IMR-90 (cell line): ENCODE results near the gene DDX24. TPM values are rescaled to one million over a fixed set of nuclear protein-coding genes. Genes with fewer than 3 reads are reported as not detected.

ENCODE experiments used
- ATAC-seq: fragments of 200-7000 bp; cut with Tn5 transposase; 2 replicates; pipeline ENCODE4 v1.9.1; 2020; ENCODE audit warnings: low read depth, mild to moderate bottlenecking, moderate library complexity
- BruUV-seq: library from RNA; stranded (reverse); fragments of 400-500 nt; replicated peaks from 2 replicates; lab custom pipeline; 2021; lab: Mats Ljungman, UMichigan
- CTCF ChIA-PET: fragments of 300-600 bp; formaldehyde crosslinking; extraction: SDS; loops from one replicate; lab custom pipeline; 2021; ENCODE audit warnings: antibody characterized with exemption; lab: Yijun Ruan, JAX
- POLR2A ChIA-PET: fragments of 300-600 bp; sonication (Branson Sonifier 250); formaldehyde crosslinking; loops from one replicate; lab custom pipeline; 2022; ENCODE audit warnings: antibody characterized with exemption; ENCODE audit not compliant: unreplicated experiment; lab: Charles Lee
- DNase-seq: peaks from one replicate; pipeline ENCODE4 v3.0.0; 2013
- H2AFZ ChIP-seq: replicated peaks from 2 replicates; pipeline ENCODE3; 2013; ENCODE audit warnings: low read length, mild to moderate bottlenecking; ENCODE audit not compliant: poor library complexity
- H2AK5ac ChIP-seq: 2 replicates; pipeline ENCODE4 v1.6.1; 2013; ENCODE audit warnings: low read depth, low read length, inconsistent platforms
- H2AK9ac ChIP-seq: replicated peaks from 2 replicates; pipeline ENCODE3; 2013; ENCODE audit warnings: mild to moderate bottlenecking, low read depth, low read length, moderate library complexity; ENCODE audit not compliant: poor library complexity
- H2BK120ac ChIP-seq: 2 replicates; pipeline ENCODE4 v1.6.1; 2013; ENCODE audit warnings: low read depth, low read length, inconsistent platforms
- H2BK15ac ChIP-seq: 3 replicates; pipeline ENCODE4 v1.6.1; 2013; ENCODE audit warnings: low read depth, low read length, inconsistent platforms
- H2BK20ac ChIP-seq: 2 replicates; pipeline ENCODE4 v1.6.1; 2013; ENCODE audit warnings: low read depth, mild to moderate bottlenecking, inconsistent platforms, low read length, moderate library complexity
- H2BK5ac ChIP-seq: 2 replicates; pipeline ENCODE4 v1.6.1; 2013; ENCODE audit warnings: mild to moderate bottlenecking, low read depth, low read length, inconsistent platforms; ENCODE audit not compliant: poor library complexity, severe bottlenecking
- H3K14ac ChIP-seq: replicated peaks from 2 replicates; pipeline ENCODE4 v1.6.1; 2013; ENCODE audit warnings: low read depth, low read length, inconsistent platforms
- H3K18ac ChIP-seq: 2 replicates; pipeline ENCODE4 v1.6.1; 2013; ENCODE audit warnings: low read depth, low read length, control low read depth
- H3K23ac ChIP-seq: 2 replicates; pipeline ENCODE4 v1.6.1; 2013; ENCODE audit warnings: low read depth, low read length, inconsistent platforms
- H3K27ac ChIP-seq: 2 replicates; pipeline ENCODE4 v1.5.1; 2013; ENCODE audit warnings: mild to moderate bottlenecking, control low read depth, low read length; ENCODE audit not compliant: insufficient read depth
- H3K27me3 ChIP-seq: 2 replicates; pipeline ENCODE4 v1.6.1; 2013; ENCODE audit warnings: low read length; ENCODE audit not compliant: control insufficient read depth, insufficient read depth
- H3K36me3 ChIP-seq: 2 replicates; pipeline ENCODE4 v1.6.1; 2013; ENCODE audit warnings: low read length, mixed read lengths; ENCODE audit not compliant: control insufficient read depth, insufficient read depth
- H3K4ac ChIP-seq: 2 replicates; pipeline ENCODE4 v1.6.1; 2013; ENCODE audit warnings: low read depth, low read length, inconsistent platforms
- H3K4me1 ChIP-seq: 2 replicates; pipeline ENCODE4 v1.6.1; 2013; ENCODE audit warnings: low read length, mixed read lengths; ENCODE audit not compliant: control insufficient read depth, insufficient read depth
- H3K4me2 ChIP-seq: 2 replicates; pipeline ENCODE4 v1.6.1; 2013; ENCODE audit warnings: low read depth, mild to moderate bottlenecking, control low read depth, low read length, moderate library complexity
- H3K4me3 ChIP-seq: 2 replicates; pipeline ENCODE4 v1.5.1; 2013; ENCODE audit warnings: low read depth, mild to moderate bottlenecking, control low read depth, low read length, moderate library complexity; ENCODE audit not compliant: insufficient read depth
- H3K56ac ChIP-seq: 2 replicates; pipeline ENCODE4 v1.6.1; 2013; ENCODE audit warnings: low read length, inconsistent platforms; ENCODE audit not compliant: insufficient read depth; ENCODE audit errors: extremely low read depth
- H3K79me1 ChIP-seq, 2 experiments: 2 replicates each; pipeline ENCODE4 v1.6.1; 2013; ENCODE audit warnings: low read length in 2 of 2, inconsistent platforms in 1 of 2, low read depth in 1 of 2
- H3K9ac ChIP-seq: 2 replicates; pipeline ENCODE4 v1.6.1; 2013; ENCODE audit warnings: low read depth, low read length, control low read depth
- H3K9me1 ChIP-seq: 2 replicates; pipeline ENCODE4 v1.6.1; 2013; ENCODE audit warnings: low read length, inconsistent platforms; ENCODE audit not compliant: insufficient read depth
- H3K9me3 ChIP-seq: 2 replicates; pipeline ENCODE4 v1.6.1; 2013; ENCODE audit warnings: low read length; ENCODE audit not compliant: control insufficient read depth, insufficient read depth
- H4K20me1 ChIP-seq: 2 replicates; pipeline ENCODE4 v1.6.1; 2013; ENCODE audit warnings: low read length, inconsistent platforms; ENCODE audit not compliant: insufficient read depth
- H4K5ac ChIP-seq: 2 replicates; pipeline ENCODE4 v1.6.1; 2013; ENCODE audit warnings: mild to moderate bottlenecking, low read depth, low read length, control low read depth
- H4K8ac ChIP-seq, 2 experiments: 2 replicates each; pipeline ENCODE4 v1.6.1; 2013; ENCODE audit warnings: low read depth in 2 of 2, low read length in 2 of 2, control low read depth in 1 of 2, inconsistent platforms in 1 of 2
- H4K91ac ChIP-seq: 2 replicates; pipeline ENCODE4 v1.6.1; 2013; ENCODE audit warnings: low read depth, low read length, inconsistent platforms; ENCODE audit not compliant: insufficient read depth
- BHLHE40 ChIP-seq: fragments of 150-350 bp; IDR thresholded peaks from 2 replicates; pipeline ENCODE4 v1.6.1; 2016; ENCODE audit warnings: mild to moderate bottlenecking, low read depth, low read length
- CEBPB ChIP-seq: IDR thresholded peaks from 2 replicates; pipeline ENCODE4 v1.6.1; 2012; ENCODE audit warnings: low read depth, low read length, improper control_type of control experiment
- CHD1 ChIP-seq: IDR thresholded peaks from 2 replicates; pipeline ENCODE4 v1.6.1; 2012; ENCODE audit warnings: low read depth, low read length, improper control_type of control experiment
- CTCF ChIP-seq: conservative IDR thresholded peaks from 2 replicates; pipeline ENCODE4 v1.5.1; 2012; ENCODE audit warnings: mild to moderate bottlenecking, low read depth, low read length, improper control_type of control experiment
- ELK1 ChIP-seq: fragments of 150-350 bp; IDR thresholded peaks from 2 replicates; pipeline ENCODE4 v1.6.1; 2016; ENCODE audit warnings: low read depth, mild to moderate bottlenecking, low read length, moderate library complexity, borderline replicate concordance
- FOS ChIP-seq: fragments of 150-350 bp; IDR thresholded peaks from 2 replicates; pipeline ENCODE4 v1.6.1; 2016; ENCODE audit warnings: low read depth, low read length
- MAFK ChIP-seq: IDR thresholded peaks from 2 replicates; pipeline ENCODE4 v1.6.1; 2012; ENCODE audit warnings: low read depth, low read length, improper control_type of control experiment
- MAZ ChIP-seq: IDR thresholded peaks from 2 replicates; pipeline ENCODE4 v1.6.1; 2012; ENCODE audit warnings: low read depth, mild to moderate bottlenecking, low read length, improper control_type of control experiment, moderate library complexity, borderline replicate concordance
- MXI1 ChIP-seq: IDR thresholded peaks from 2 replicates; pipeline ENCODE4 v1.6.1; 2012; ENCODE audit warnings: low read depth, mild to moderate bottlenecking, low read length, moderate library complexity, borderline replicate concordance
- NFE2L2 ChIP-seq: fragments of 150-350 bp; IDR thresholded peaks from 2 replicates; pipeline ENCODE4 v1.6.1; 2016; ENCODE audit warnings: low read depth, mild to moderate bottlenecking, low read length
- POLR2A ChIP-seq: IDR thresholded peaks from 2 replicates; pipeline ENCODE4 v1.6.1; 2012; ENCODE audit warnings: mild to moderate bottlenecking, low read depth, low read length
- RAD21 ChIP-seq: IDR thresholded peaks from 2 replicates; pipeline ENCODE4 v1.6.1; 2012; ENCODE audit warnings: low read length, improper control_type of control experiment
- RCOR1 ChIP-seq: IDR thresholded peaks from 2 replicates; pipeline ENCODE4 v1.6.1; 2012; ENCODE audit warnings: mild to moderate bottlenecking, low read length, improper control_type of control experiment; ENCODE audit not compliant: insufficient replicate concordance
- RFX5 ChIP-seq: IDR thresholded peaks from 2 replicates; pipeline ENCODE4 v1.8.0; 2012; ENCODE audit warnings: low read depth, mild to moderate bottlenecking, low read length, moderate library complexity
- SMC3 ChIP-seq: fragments of 150-350 bp; IDR thresholded peaks from 2 replicates; pipeline ENCODE4 v1.6.1; 2016; ENCODE audit warnings: low read depth, mild to moderate bottlenecking, antibody characterized with exemption, low read length, moderate library complexity
- USF2 ChIP-seq: fragments of 150-350 bp; IDR thresholded peaks from 2 replicates; pipeline ENCODE4 v1.6.1; 2017; ENCODE audit warnings: mild to moderate bottlenecking, antibody characterized with exemption, low read length, low read depth
- WGBS, 2 experiments: methylation state at CpG; one replicate each; pipeline versions ENCODE4 v1.1.5 to v1.1.7; 2013; ENCODE audit warnings: missing lambda C conversion rate in 2 of 2; ENCODE audit not compliant: insufficient read length in 1 of 2; ENCODE audit errors: extremely low coverage in 2 of 2; 5-methylcytosine and 5-hydroxymethylcytosine counted together
- dilution Hi-C: fragments of 300-500 bp; cut with HindIII; formaldehyde crosslinking; loops from one replicate; pipeline ENCODE4 v1.14.3; 2018; ENCODE audit warnings: low sequenced_read_pairs; ENCODE audit not compliant: unreplicated experiment
- in situ Hi-C: fragments of 300-500 bp; cut with MboI; formaldehyde crosslinking; loops from 3 replicates; pipeline ENCODE4 v1.14.3; 2019; ENCODE audit warnings: low sequenced_read_pairs, inconsistent platforms, mixed read lengths
- intact Hi-C: fragments of 100-400 bp; cut with micrococcal nuclease; formaldehyde crosslinking; loops from 2 replicates; pipeline ENCODE4 v1.10.0; 2022
- polyA plus RNA-seq, 3 experiments: library from polyadenylated mRNA; depleted of rRNA; stranded (reverse); fragments of >200 nt; gene quantifications; 2 replicates each; pipeline ENCODE4 v1.2.3, GENCODE V29; 2012; ENCODE audit warnings: low replicate concordance in 1 of 3
- total RNA-seq: library from RNA; depleted of rRNA; stranded (reverse); fragments of >200 nt; gene quantifications from 2 replicates; pipeline ENCODE4 v1.2.3, GENCODE V29; 2012

DDX24 gene
- total and polyA plus RNA-seq, 2 of the 4 experiments (the other 2 are of a cell fraction): 134 to 155 TPM

GRCh38 chr14:94019329-94019728, 61.7 kb downstream of the DDX24 start:
- no peak overlapping the region for H3K9ac ChIP-seq
- H3K56ac ChIP-seq: no peak overlapping the region
- no peak overlapping the region for H2BK120ac ChIP-seq
- no peaks in the 10 kb centered on the region for H4K20me1 ChIP-seq
- no peak overlapping the region for H4K5ac ChIP-seq
- H2BK15ac ChIP-seq: no peak overlapping the region
- 83% methylated on average over 2 of the region's 6 CpGs; no CpG with 5 or more reads in 1 of the 2 experiments for WGBS, 2 experiments
- dilution Hi-C loops (no loop called here), in situ Hi-C loops (no loop called here), intact Hi-C loops (no loop called here)
- no peak overlapping the region for H3K4ac ChIP-seq
- no peak overlapping the region for H2AFZ ChIP-seq
- ATAC-seq: no peak
- no TSS peak for BruUV-seq
- CTCF ChIA-PET: interaction anchor here (0.7 to 1.6 kb wide), 2 partner anchors 79 to 1112 kb away, joined by 3 to 4 read pairs; no protein-coding TSS in a partner anchor
- no peak overlapping the region for H2BK5ac ChIP-seq
- POLR2A ChIA-PET: no interaction called here
- no peak overlapping the region for H3K14ac ChIP-seq
- no peaks in the 10 kb centered on the region for H3K9me1 ChIP-seq
- H3K79me1 ChIP-seq: no peaks in the 10 kb centered on the region
- no peak overlapping the region for H4K8ac ChIP-seq
- no peak overlapping the region for H3K18ac ChIP-seq
- H3K27me3 ChIP-seq: peaks cover 31% of the 10 kb centered on the region
- no peak overlapping the region for H3K4me3 ChIP-seq
- H4K91ac ChIP-seq: no peak overlapping the region
- no peak for TF ChIP-seq MXI1
- no peak for TF ChIP-seq USF2
- no peak for TF ChIP-seq CHD1
- no peak for TF ChIP-seq RFX5
- no peak for TF ChIP-seq MAZ
- no peak for TF ChIP-seq POLR2A
- TF ChIP-seq RCOR1: no peak
- TF ChIP-seq BHLHE40: no peak
- no peak for TF ChIP-seq NFE2L2
- no peak for TF ChIP-seq CTCF
- no peak for TF ChIP-seq MAFK
- no peak for TF ChIP-seq FOS
- TF ChIP-seq SMC3: no peak
- TF ChIP-seq CEBPB: no peak
- TF ChIP-seq RAD21: no peak
- no peak for TF ChIP-seq ELK1
- no peak for DNase-seq
- no peaks in the 10 kb centered on the region for H3K9me3 ChIP-seq
- no peak overlapping the region for H2BK20ac ChIP-seq
- H2AK5ac ChIP-seq: no peak overlapping the region
- no peak overlapping the region for H3K4me2 ChIP-seq
- H2AK9ac ChIP-seq: no peak overlapping the region
- no peaks in the 10 kb centered on the region for H3K4me1 ChIP-seq
- no peak overlapping the region for H3K23ac ChIP-seq
- H3K27ac ChIP-seq: no peak overlapping the region
- H3K36me3 ChIP-seq: no peaks in the 10 kb centered on the region
